ENCODE data around the gene VWA5B1.

The VWA5B1 gene

GRCh38 chr1:20259646-20260045, 31.0 kb upstream of the VWA5B1 start:
- no peak for TF ChIP-seq CTCF (IDR thresholded peaks at IDR 0.05; ENCODE audit: borderline replicate concordance, insufficient read depth, low read depth, low read length)
- no peak overlapping the region for H3K4me3 ChIP-seq (ENCODE audit: low read depth, low read length)

- H3K4me3 ChIP-seq (ENCODE audit: low read depth, low read length): no peak overlapping the region
- TF ChIP-seq CTCF (IDR thresholded peaks at IDR 0.05; ENCODE audit: borderline replicate concordance, insufficient read depth, low read depth, low read length): no peak
Observed at GRCh38 chr1:20261095-20261494, 29.6 kb upstream of the VWA5B1 start.

- no peak overlapping the region for H3K4me3 ChIP-seq (ENCODE audit: low read depth, low read length)
- TF ChIP-seq CTCF (IDR thresholded peaks at IDR 0.05; ENCODE audit: borderline replicate concordance, insufficient read depth, low read depth, low read length): no peak
Observed at GRCh38 chr1:20262810-20263534, 27.7 kb upstream of the VWA5B1 start.

GRCh38 chr1:20265250-20265649, 25.4 kb upstream of the VWA5B1 start:
- no peak overlapping the region for H3K4me3 ChIP-seq (ENCODE audit: low read depth, low read length)
- no peak for TF ChIP-seq CTCF (IDR thresholded peaks at IDR 0.05; ENCODE audit: borderline replicate concordance, insufficient read depth, low read depth, low read length)

- no peak for TF ChIP-seq CTCF (IDR thresholded peaks at IDR 0.05; ENCODE audit: borderline replicate concordance, insufficient read depth, low read depth, low read length)
- H3K4me3 ChIP-seq (ENCODE audit: low read depth, low read length): no peak overlapping the region
Observed at GRCh38 chr1:20266141-20266540, 24.5 kb upstream of the VWA5B1 start.

- no peak overlapping the region for H3K4me3 ChIP-seq (ENCODE audit: low read depth, low read length)
- TF ChIP-seq CTCF (IDR thresholded peaks at IDR 0.05; ENCODE audit: borderline replicate concordance, insufficient read depth, low read depth, low read length): no peak
Observed at GRCh38 chr1:20266642-20267041, 24.0 kb upstream of the VWA5B1 start.
